T-helper 2 cell treated with Interferon-gamma antibody and Interleukin-4, amounts not matched to agents 5 μg/mL and 100 μg/mL, for 36 hours (primary cell): ENCODE data around the gene CRTC3.
"Not testable (repeated sequence)": the region's sequence is repeated elsewhere in the genome, so short reads cannot be mapped to it uniquely, and the experiment has no call there.

Source experiments
- DNase-seq: peaks from one replicate; pipeline ENCODE4 v3.0.0; 2021; ENCODE audit warnings: low spot score
- H3K27ac Mint-ChIP-seq: one replicate; pipeline ENCODE4 v1.8.0; 2021; ENCODE audit warnings: mild to moderate bottlenecking, mixed read lengths
- H3K27me3 Mint-ChIP-seq: one replicate; pipeline ENCODE4 v1.8.0; 2021; ENCODE audit warnings: low read depth, mixed read lengths
- H3K36me3 Mint-ChIP-seq: one replicate; pipeline ENCODE4 v1.8.0; 2021; ENCODE audit warnings: low read depth, mixed read lengths
- H3K4me1 Mint-ChIP-seq: one replicate; pipeline ENCODE4 v1.8.0; 2021; ENCODE audit warnings: low read depth, mixed read lengths
- H3K4me3 Mint-ChIP-seq: one replicate; pipeline ENCODE4 v1.8.0; 2022; ENCODE audit warnings: mild to moderate bottlenecking, moderate library complexity, mixed read lengths
- H3K9me3 Mint-ChIP-seq: one replicate; pipeline ENCODE4 v1.8.0; 2021; ENCODE audit warnings: mixed read lengths

The CRTC3 gene

GRCh38 chr15:90686435-90687218, 156.9 kb downstream of the CRTC3 start:
- Mint-ChIP-seq H3K36me3 (peaks cover 11% of the 10 kb centered on the region), H3K27ac (peak overlapping the region; percentile 94), H3K27me3 (no peaks in the 10 kb centered on the region), H3K9me3 (no peaks in the 10 kb centered on the region), H3K4me3 (peak overlapping the region; percentile 43), H3K4me1 (peaks cover 48% of the 10 kb centered on the region)
- peak; percentile 66 for DNase-seq

- not testable (repeated sequence) for H3K4me3 Mint-ChIP-seq, H3K27ac Mint-ChIP-seq, H3K9me3 Mint-ChIP-seq
Observed at GRCh38 chr15:90689326-90689961, 159.7 kb downstream of the CRTC3 start.

GRCh38 chr15:90690585-90690984, 160.9 kb downstream of the CRTC3 start:
- DNase-seq: no peak
- H3K4me3 Mint-ChIP-seq: no peak overlapping the region
- no peak overlapping the region for H3K27ac Mint-ChIP-seq
- H3K27me3 Mint-ChIP-seq: no peaks in the 10 kb centered on the region
- no peaks in the 10 kb centered on the region for H3K9me3 Mint-ChIP-seq
- H3K36me3 Mint-ChIP-seq: peaks cover 11% of the 10 kb centered on the region
- H3K4me1 Mint-ChIP-seq: peaks cover 62% of the 10 kb centered on the region

More at GRCh38 chr15:90689326-90689961, 159.7 kb downstream of the CRTC3 start:
- H3K27me3 Mint-ChIP-seq, DNase-seq: not testable (repeated sequence)
- H3K36me3 Mint-ChIP-seq: peaks cover 11% of the 10 kb centered on the region
- peaks cover 62% of the 10 kb centered on the region for H3K4me1 Mint-ChIP-seq

- peaks cover 11% of the 10 kb centered on the region for H3K36me3 Mint-ChIP-seq
- H3K4me3 Mint-ChIP-seq: no peak overlapping the region
- H3K4me1 Mint-ChIP-seq: peaks cover 62% of the 10 kb centered on the region
- H3K27me3 Mint-ChIP-seq: no peaks in the 10 kb centered on the region
- DNase-seq: no peak
- H3K27ac Mint-ChIP-seq: peak overlapping the region; percentile 37
- no peaks in the 10 kb centered on the region for H3K9me3 Mint-ChIP-seq
Observed at GRCh38 chr15:90691369-90691768, 161.6 kb downstream of the CRTC3 start.

GRCh38 chr15:90691982-90692773, 162.5 kb downstream of the CRTC3 start:
- Mint-ChIP-seq H3K4me3 (no peak overlapping the region), H3K4me1 (peaks cover 61% of the 10 kb centered on the region), H3K27ac (peak overlapping the region; percentile 37), H3K9me3 (no peaks in the 10 kb centered on the region), H3K27me3 (no peaks in the 10 kb centered on the region), H3K36me3 (peaks cover 13% of the 10 kb centered on the region)
- no peak for DNase-seq
